ENCODE data around the gene HBEGF.

DNA sequence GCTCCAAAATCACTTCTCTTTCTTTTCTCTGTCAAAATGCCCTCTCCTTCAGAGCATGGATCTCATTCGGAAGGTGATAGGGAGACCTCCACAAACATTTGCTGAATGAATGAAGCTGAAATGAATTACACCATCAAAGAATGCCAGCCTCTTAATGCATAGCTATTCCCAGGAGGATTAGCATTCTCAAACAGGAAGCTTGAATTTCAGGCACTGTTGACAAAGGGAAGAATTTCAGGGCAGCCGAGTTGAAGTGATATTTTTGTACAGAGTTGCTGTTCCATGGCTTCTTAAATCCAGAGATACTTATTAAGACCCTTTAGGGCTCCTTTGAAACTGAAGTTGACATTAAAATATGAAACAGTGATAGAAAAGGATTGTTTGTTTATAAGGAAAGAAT, 18.8 kb downstream of the HBEGF start:
- TF ChIP-seq GATA2 (IDR thresholded peaks at IDR 0.05; ENCODE audit: low read depth, low read length) (no peak), GATA3 (IDR thresholded peaks at IDR 0.05; ENCODE audit: low read depth, low read length) (no peak)

All from SH-SY5Y (cell line).